Uterus (tissue), 4 donors: ENCODE results near the gene SKI. TPM values are rescaled to one million over a fixed set of nuclear protein-coding genes. Genes with fewer than 3 reads are reported as not detected.

Experiments used
- DNase-seq, 2 donors: peaks; one replicate each; pipeline ENCODE4 v3.0.0-alpha.2; 2019 to 2020
- H3K27ac ChIP-seq, 2 donors: fragments of 200-600 bp; sonication (generic); 1 replicate in 1 of 2; 2 replicates in 1 of 2; pipeline ENCODE4 v1.5.1; 2016 to 2018
- H3K27me3 ChIP-seq, 2 donors: fragments of 200-600 bp; sonication (generic); one replicate each; pipeline ENCODE4 v1.5.1; 2018 to 2019; ENCODE audit warnings: control low read depth in 1 of 2
- H3K36me3 ChIP-seq, 2 donors: fragments of 200-600 bp; sonication (generic); one replicate each; pipeline ENCODE4 v1.5.1; 2019; ENCODE audit warnings: control low read depth in 1 of 2
- H3K4me1 ChIP-seq, 2 donors: fragments of 200-600 bp; sonication (generic); one replicate each; pipeline ENCODE4 v1.5.1; 2018 to 2019; ENCODE audit warnings: control low read depth in 1 of 2
- H3K4me3 ChIP-seq, 2 donors: fragments of 200-600 bp; sonication (generic); 1 replicate in 1 of 2; 2 replicates in 1 of 2; pipeline ENCODE4 v1.5.1; 2018 to 2019; ENCODE audit warnings: mild to moderate bottlenecking in 1 of 2
- H3K9me3 ChIP-seq, 2 donors: fragments of 200-600 bp; sonication (generic); one replicate each; pipeline ENCODE4 v1.5.1; 2019; ENCODE audit warnings: control low read depth in 1 of 2
- CTCF ChIP-seq, 4 experiments: fragments of 200-600 bp in 2 of 4; fragments of 450-650 bp in 2 of 4; sonication (generic) in 2 of 4; IDR thresholded peaks; one replicate each; pipeline ENCODE4 v1.5.1; 2016 to 2019; ENCODE audit warnings: antibody characterized with exemption in 4 of 4, mild to moderate bottlenecking in 2 of 4, moderate library complexity in 1 of 4
- POLR2A ChIP-seq, 2 donors: fragments of 450-650 bp; IDR thresholded peaks; one replicate each; pipeline ENCODE4 v1.6.1; 2016; ENCODE audit warnings: antibody characterized with exemption in 2 of 2, mild to moderate bottlenecking in 1 of 2, moderate library complexity in 1 of 2
- intact Hi-C: fragments of 100-400 bp; cut with DNase I; formaldehyde crosslinking; loops from one replicate; pipeline ENCODE4 v1.15.1; 2023; ENCODE audit warnings: low total_unique reads
- total RNA-seq, 4 donors: library from RNA; depleted of rRNA in 3 of 4; stranded (reverse); fragments of >200 nt in 3 of 4; gene quantifications; one replicate each; pipeline versions ENCODE4 v1.1.0 to v1.2.4, GENCODE V29; 2014 to 2023
- donor health status: DM: yes; HTN: yes; CAD: no.

The SKI gene
- total RNA-seq, 4 donors from 2014 or later, result 22.8 to 148 (median 34.9) TPM

- peak in 1 of 2 donors; percentile 11 for DNase-seq
- intact Hi-C loops, result no loop called here
These were observed 117.4 kb downstream of the SKI start for GRCh38 chr1:2345297-2346075.

GRCh38 chr1:2346691-2347408 is 118.7 kb downstream of the SKI start:
- peak in 1 of 2 donors; percentile 11 for DNase-seq
- Histone ChIP-seq H3K4me1 (no peaks in the 10 kb centered on the region), H3K27ac (no peak overlapping the region), H3K9me3 (no peaks in the 10 kb centered on the region), H3K4me3 (no peak overlapping the region), H3K36me3 (no peaks in the 10 kb centered on the region), H3K27me3 (no peaks in the 10 kb centered on the region)
- intact Hi-C loops, result no loop called here
- no peak for TF ChIP-seq POLR2A (IDR thresholded peaks at IDR 0.05)
- TF ChIP-seq CTCF (IDR thresholded peaks at IDR 0.05), result no peak

More at GRCh38 chr1:2345297-2346075, 117.4 kb downstream of the SKI start:
- H3K9me3 ChIP-seq, result no peaks in the 10 kb centered on the region
- no peaks in the 10 kb centered on the region for H3K36me3 ChIP-seq
- TF ChIP-seq CTCF (IDR thresholded peaks at IDR 0.05) (no peak), POLR2A (IDR thresholded peaks at IDR 0.05) (no peak)
- H3K27me3 ChIP-seq, result no peaks in the 10 kb centered on the region
- H3K4me3 ChIP-seq, result no peak overlapping the region
- no peak overlapping the region for H3K27ac ChIP-seq
- no peaks in the 10 kb centered on the region for H3K4me1 ChIP-seq

DNA sequence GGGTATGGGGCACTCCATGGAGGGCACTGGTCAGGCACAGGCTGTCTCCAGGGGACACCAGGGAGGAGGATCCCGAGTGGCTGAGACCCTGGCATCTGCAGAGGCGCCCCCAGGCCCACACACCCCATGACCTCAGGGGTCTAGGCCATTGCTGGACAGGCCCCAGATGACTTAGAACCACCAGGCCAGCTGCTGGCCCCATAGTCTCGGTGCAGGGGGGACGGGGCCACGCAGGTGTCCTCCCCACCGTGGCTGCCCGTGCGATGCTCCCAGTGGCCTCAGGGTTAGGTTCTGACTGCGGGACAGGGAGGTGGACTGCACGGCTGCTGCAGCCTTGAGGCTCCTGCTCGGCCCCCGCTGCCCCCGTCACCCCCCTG is 119.3 kb downstream of the SKI start:
- intact Hi-C loops, result no loop called here
- peak in 1 of 2 donors; percentile 11 for DNase-seq

GRCh38 chr1:2347896-2348295 is 119.8 kb downstream of the SKI start:
- TF ChIP-seq POLR2A (IDR thresholded peaks at IDR 0.05), result no peak
- no peak for TF ChIP-seq CTCF (IDR thresholded peaks at IDR 0.05)
- H3K27me3 ChIP-seq, result no peaks in the 10 kb centered on the region

More for the DNA sequence above, 119.3 kb downstream of the SKI start:
- Histone ChIP-seq H3K36me3 (no peaks in the 10 kb centered on the region), H3K4me1 (no peaks in the 10 kb centered on the region), H3K27ac (no peak overlapping the region), H3K27me3 (no peaks in the 10 kb centered on the region), H3K4me3 (no peak overlapping the region), H3K9me3 (no peaks in the 10 kb centered on the region)
- TF ChIP-seq POLR2A (IDR thresholded peaks at IDR 0.05), result no peak

GRCh38 chr1:2348346-2349325 is 120.5 kb downstream of the SKI start:
- Histone ChIP-seq H3K4me1 (no peaks in the 10 kb centered on the region), H3K9me3 (no peaks in the 10 kb centered on the region), H3K36me3 (no peaks in the 10 kb centered on the region), H3K4me3 (no peak overlapping the region), H3K27ac (no peak overlapping the region), H3K27me3 (no peaks in the 10 kb centered on the region)
- intact Hi-C loops, result no loop called here
- TF ChIP-seq CTCF (IDR thresholded peaks at IDR 0.05), result no peak
- TF ChIP-seq POLR2A (IDR thresholded peaks at IDR 0.05), result no peak
- no peak for DNase-seq

More at GRCh38 chr1:2347896-2348295, 119.8 kb downstream of the SKI start:
- Histone ChIP-seq H3K4me3 (no peak overlapping the region), H3K4me1 (no peaks in the 10 kb centered on the region), H3K27ac (no peak overlapping the region), H3K9me3 (no peaks in the 10 kb centered on the region), H3K36me3 (no peaks in the 10 kb centered on the region)
- DNase-seq, result no peak
- intact Hi-C loops, result no loop called here
